ENCODE data around the gene TRAPPC12. TPM values are rescaled to one million over a fixed set of nuclear protein-coding genes. Genes with fewer than 3 reads are reported as not detected.
A peak's percentile ranks its signal among the peaks of the same experiment; 100 is the strongest.

Gene TRAPPC12
- total RNA-seq, 1 donor from 2014 or later, result 98.7 TPM

DNA sequence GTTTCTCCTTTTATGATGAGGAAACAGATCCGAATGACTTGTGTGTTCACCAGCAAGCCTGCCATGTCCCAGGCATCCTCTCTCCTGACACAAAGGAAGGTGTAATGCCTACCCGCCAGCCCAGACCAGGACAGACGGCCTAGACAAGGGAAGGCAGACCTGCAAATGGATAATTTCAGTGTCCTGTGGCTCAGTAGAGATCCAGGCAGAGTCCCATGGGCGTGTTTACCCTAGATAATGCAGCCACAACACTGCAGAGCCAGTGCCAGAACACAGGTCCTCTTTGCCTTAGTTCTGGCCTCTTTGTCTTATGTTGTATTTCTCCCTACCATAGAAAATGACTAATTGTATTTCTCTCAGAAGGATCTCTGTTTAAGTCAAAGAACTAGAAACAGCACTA, 12.7 kb downstream of the TRAPPC12 start:
- H3K4me1 Mint-ChIP-seq (ENCODE audit: unreplicated experiment), result no peaks in the 10 kb centered on the region
- no peak overlapping the region for H3K4me3 Mint-ChIP-seq
- H3K9me3 Mint-ChIP-seq, result peaks cover 15% of the 10 kb centered on the region
- DNase-seq (ENCODE audit: extremely low spot score, unreplicated experiment), result no peak
- no peaks in the 10 kb centered on the region for H3K27me3 Mint-ChIP-seq
- TF ChIP-seq, protein P1, sequence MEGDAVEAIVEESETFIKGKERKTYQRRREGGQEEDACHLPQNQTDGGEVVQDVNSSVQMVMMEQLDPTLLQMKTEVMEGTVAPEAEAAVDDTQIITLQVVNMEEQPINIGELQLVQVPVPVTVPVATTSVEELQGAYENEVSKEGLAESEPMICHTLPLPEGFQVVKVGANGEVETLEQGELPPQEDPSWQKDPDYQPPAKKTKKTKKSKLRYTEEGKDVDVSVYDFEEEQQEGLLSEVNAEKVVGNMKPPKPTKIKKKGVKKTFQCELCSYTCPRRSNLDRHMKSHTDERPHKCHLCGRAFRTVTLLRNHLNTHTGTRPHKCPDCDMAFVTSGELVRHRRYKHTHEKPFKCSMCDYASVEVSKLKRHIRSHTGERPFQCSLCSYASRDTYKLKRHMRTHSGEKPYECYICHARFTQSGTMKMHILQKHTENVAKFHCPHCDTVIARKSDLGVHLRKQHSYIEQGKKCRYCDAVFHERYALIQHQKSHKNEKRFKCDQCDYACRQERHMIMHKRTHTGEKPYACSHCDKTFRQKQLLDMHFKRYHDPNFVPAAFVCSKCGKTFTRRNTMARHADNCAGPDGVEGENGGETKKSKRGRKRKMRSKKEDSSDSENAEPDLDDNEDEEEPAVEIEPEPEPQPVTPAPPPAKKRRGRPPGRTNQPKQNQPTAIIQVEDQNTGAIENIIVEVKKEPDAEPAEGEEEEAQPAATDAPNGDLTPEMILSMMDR (conservative IDR thresholded peaks at IDR 0.05), result no peak
- H3K27ac Mint-ChIP-seq, result no peak overlapping the region
- peaks cover 60% of the 10 kb centered on the region for H3K36me3 Mint-ChIP-seq

DNA sequence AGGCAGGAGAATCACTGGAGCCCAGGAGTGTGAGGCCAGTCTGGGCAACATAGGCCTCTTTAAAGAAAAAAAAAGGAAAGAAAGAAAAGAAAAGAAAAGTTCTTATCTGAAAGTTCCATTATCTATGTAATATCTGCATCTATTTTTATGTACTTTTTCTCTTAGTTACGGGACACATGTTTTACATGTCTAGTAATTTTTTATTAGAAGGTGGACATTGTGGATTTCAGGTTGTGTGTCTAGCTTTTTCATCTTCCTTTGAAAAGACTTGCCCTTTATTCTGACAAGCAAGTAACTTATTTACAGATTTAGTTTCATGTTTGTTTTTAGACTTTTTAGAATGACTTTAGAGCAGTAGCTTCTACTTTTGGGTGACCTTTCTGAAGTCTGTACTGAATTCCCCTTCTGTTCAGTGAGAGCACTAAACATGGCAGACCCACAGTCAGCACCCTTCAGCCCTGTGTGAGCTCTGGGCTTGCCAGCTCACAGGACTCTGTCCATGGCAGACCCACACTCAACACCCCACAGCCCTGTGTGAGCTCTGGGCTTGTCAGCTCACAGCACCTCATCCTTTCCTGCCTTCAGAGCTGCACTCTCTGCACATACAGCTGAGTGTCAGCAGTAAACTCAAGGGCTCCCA, 17.5 kb downstream of the TRAPPC12 start:
- peaks cover 13% of the 10 kb centered on the region for H3K9me3 Mint-ChIP-seq
- no peak for DNase-seq (ENCODE audit: extremely low spot score, unreplicated experiment)
- no peaks in the 10 kb centered on the region for H3K27me3 Mint-ChIP-seq
- H3K4me3 Mint-ChIP-seq, result no peak overlapping the region
- TF ChIP-seq, protein P1 (conservative IDR thresholded peaks at IDR 0.05), result no peak
- H3K27ac Mint-ChIP-seq, result no peak overlapping the region
- H3K4me1 Mint-ChIP-seq (ENCODE audit: unreplicated experiment), result peaks cover 5% of the 10 kb centered on the region
- peaks cover 62% of the 10 kb centered on the region for H3K36me3 Mint-ChIP-seq

DNA sequence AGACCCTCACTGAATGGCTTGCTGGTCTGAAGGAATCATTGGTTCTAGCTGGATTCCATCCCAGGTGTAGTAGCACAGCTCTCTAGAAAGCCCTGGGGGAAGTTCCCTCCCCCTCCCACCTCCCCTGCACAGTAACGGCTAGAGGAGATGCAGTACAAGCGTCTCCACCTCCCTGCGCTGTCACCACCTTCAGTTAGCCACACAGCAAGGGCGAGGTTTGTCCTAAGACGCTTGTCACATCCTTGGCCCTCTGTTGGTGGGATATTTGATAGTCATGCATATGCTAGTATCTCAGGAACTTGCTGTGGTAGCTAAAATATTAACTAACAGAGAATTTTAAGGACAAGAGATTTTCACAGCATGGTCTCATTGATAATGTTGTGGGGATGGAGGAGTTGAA, 19.4 kb downstream of the TRAPPC12 start:
- Mint-ChIP-seq H3K4me1 (ENCODE audit: unreplicated experiment) (peaks cover 5% of the 10 kb centered on the region), H3K27me3 (no peaks in the 10 kb centered on the region), H3K27ac (no peak overlapping the region), H3K36me3 (peaks cover 51% of the 10 kb centered on the region), H3K4me3 (no peak overlapping the region), H3K9me3 (peaks cover 13% of the 10 kb centered on the region)
- TF ChIP-seq, protein P1 (conservative IDR thresholded peaks at IDR 0.05), result peak; percentile 43
- no peak for DNase-seq (ENCODE audit: extremely low spot score, unreplicated experiment)

DNA sequence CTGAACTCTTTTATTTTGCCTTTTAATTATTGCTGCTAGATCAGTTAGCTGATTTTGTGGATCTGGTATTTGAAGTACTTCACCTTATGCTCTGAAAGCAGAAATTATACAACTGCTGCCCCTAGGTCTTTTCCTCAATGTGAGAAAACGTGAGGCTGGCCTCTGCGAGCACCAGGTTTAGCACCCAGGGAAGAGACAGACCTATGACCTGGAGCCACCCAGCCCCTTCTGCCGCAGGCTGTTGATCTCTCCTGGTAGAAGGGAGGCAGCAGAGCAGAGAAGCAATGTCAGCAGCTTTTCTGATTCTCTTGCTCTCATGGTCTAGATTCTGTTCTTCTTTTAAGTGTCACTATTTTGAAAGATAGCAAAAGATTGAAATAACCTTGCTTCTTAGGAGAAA, 19.9 kb downstream of the TRAPPC12 start:
- Mint-ChIP-seq H3K36me3 (peaks cover 53% of the 10 kb centered on the region), H3K4me3 (no peak overlapping the region), H3K27me3 (no peaks in the 10 kb centered on the region), H3K27ac (peak overlapping the region; percentile 65), H3K4me1 (ENCODE audit: unreplicated experiment) (peaks cover 5% of the 10 kb centered on the region), H3K9me3 (peaks cover 13% of the 10 kb centered on the region)
- DNase-seq (ENCODE audit: extremely low spot score, unreplicated experiment), result no peak
- TF ChIP-seq, protein P1 (conservative IDR thresholded peaks at IDR 0.05), result no peak

DNA sequence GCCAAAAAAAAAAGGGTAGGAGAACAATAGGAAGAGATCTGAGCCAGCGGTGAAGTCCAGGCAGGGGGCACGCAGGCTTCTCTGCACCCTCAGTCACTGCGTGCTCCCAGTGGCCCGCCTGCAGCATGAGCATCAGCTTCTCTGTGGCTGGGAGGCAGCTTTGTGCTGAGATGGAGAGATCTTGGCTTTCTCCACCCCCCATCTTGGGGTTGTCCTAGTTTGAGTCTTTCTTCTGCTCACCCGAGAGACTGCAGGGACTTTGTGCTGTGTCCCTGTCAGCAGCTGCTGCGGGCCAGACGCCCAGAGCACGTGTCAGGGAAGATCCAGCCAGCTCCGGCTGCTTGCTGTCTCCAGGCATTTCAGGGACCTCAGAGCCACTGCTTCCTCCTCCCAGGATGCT, 20.3 kb downstream of the TRAPPC12 start:
- no peak for DNase-seq (ENCODE audit: extremely low spot score, unreplicated experiment)
- Mint-ChIP-seq H3K4me1 (ENCODE audit: unreplicated experiment) (peaks cover 5% of the 10 kb centered on the region), H3K36me3 (peaks cover 52% of the 10 kb centered on the region), H3K27me3 (no peaks in the 10 kb centered on the region), H3K4me3 (no peak overlapping the region), H3K27ac (peak overlapping the region; percentile 65), H3K9me3 (peaks cover 10% of the 10 kb centered on the region)
- TF ChIP-seq, protein P1 (conservative IDR thresholded peaks at IDR 0.05), result no peak

Measured in type B pancreatic cell (in vitro differentiated cells).